Endothelial cell of umbilical vein (primary cell): ENCODE measurements around the gene VPS4A. TPM values are rescaled to one million over a fixed set of nuclear protein-coding genes. Genes with fewer than 3 reads are reported as not detected.

Source experiments
- BruUV-seq: library from RNA; stranded (reverse); fragments of 400-500 nt; replicated peaks from 2 replicates; lab custom pipeline; 2021; lab: Mats Ljungman, UMichigan
- CTCF ChIA-PET: fragments of 300-600, 350-600 bp; sonication (Branson Sonifier 250); formaldehyde crosslinking; loops from one replicate; lab custom pipeline; 2021; ENCODE audit warnings: antibody characterized with exemption, inconsistent platforms; lab: Charles Lee
- POLR2A ChIA-PET: fragments of 300-600, 350-600 bp; sonication (Branson Sonifier 250); formaldehyde crosslinking; loops from one replicate; lab custom pipeline; 2021; ENCODE audit warnings: antibody characterized with exemption, inconsistent platforms; lab: Charles Lee
- DNase-seq: peaks from one replicate; pipeline ENCODE4 v3.0.0-alpha.2; 2011; ENCODE audit warnings: low read depth, low spot score
- FAIRE-seq: peaks from 2 replicates; lab custom pipeline; 2011; peaks lifted over from hg19 to GRCh38; lab: Jason Lieb, UNC
- H2AFZ ChIP-seq: 2 replicates; pipeline ENCODE4 v1.6.0; 2012; ENCODE audit warnings: low read depth, low read length, control low read depth, inconsistent platforms
- H3K27ac ChIP-seq: 2 replicates; pipeline ENCODE4 v1.5.1; 2011; ENCODE audit warnings: low read depth, mild to moderate bottlenecking, control low read depth, low read length, moderate library complexity; ENCODE audit not compliant: insufficient read depth
- H3K27me3 ChIP-seq, 2 experiments: 2 replicates each; pipeline versions ENCODE4 v1.6.0 to v1.6.1; 2011; ENCODE audit warnings: low read length in 2 of 2, mixed read lengths in 1 of 2; ENCODE audit not compliant: control insufficient read depth in 2 of 2, insufficient read depth in 2 of 2
- H3K36me3 ChIP-seq, 2 experiments: 2 replicates in 1 of 2; 3 replicates in 1 of 2; pipeline ENCODE4 v1.5.1; 2011; ENCODE audit warnings: low read length in 2 of 2, mild to moderate bottlenecking in 1 of 2, moderate library complexity in 1 of 2; ENCODE audit not compliant: control insufficient read depth in 2 of 2, insufficient read depth in 2 of 2; ENCODE audit errors: extremely low read depth in 1 of 2
- H3K4me1 ChIP-seq: 3 replicates; pipeline ENCODE4 v1.5.1; 2011; ENCODE audit warnings: mild to moderate bottlenecking, low read length; ENCODE audit not compliant: control insufficient read depth, insufficient read depth; ENCODE audit errors: extremely low read depth
- H3K4me2 ChIP-seq: 2 replicates; pipeline ENCODE4 v1.6.1; 2011; ENCODE audit warnings: low read length, control low read depth, mixed read lengths; ENCODE audit not compliant: insufficient read depth
- H3K4me3 ChIP-seq, 3 experiments: fragments of 200-600 bp in 1 of 3; sonication (generic), shearing (Covaris generic) in 1 of 3; replicated peaks in 1 of 3; 2 replicates each; pipeline ENCODE4 v1.5.1; 2011 to 2016; ENCODE audit warnings: control low read depth in 3 of 3, low read length in 3 of 3, mild to moderate bottlenecking in 2 of 3, inconsistent platforms in 1 of 3, low read depth in 1 of 3, moderate library complexity in 1 of 3; ENCODE audit not compliant: insufficient read depth in 1 of 3
- H3K79me2 ChIP-seq: 2 replicates; pipeline ENCODE4 v1.6.0; 2012; ENCODE audit warnings: low read length, inconsistent platforms; ENCODE audit not compliant: control insufficient read depth, insufficient read depth
- H3K9ac ChIP-seq: replicated peaks from 2 replicates; pipeline ENCODE3; 2011; ENCODE audit warnings: low read length, control low read depth; ENCODE audit not compliant: insufficient read depth; ENCODE audit errors: extremely low read depth
- H3K9me1 ChIP-seq: replicated peaks from 3 replicates; pipeline ENCODE4 v1.6.0; 2011; ENCODE audit warnings: mild to moderate bottlenecking, low read length; ENCODE audit not compliant: control insufficient read depth, insufficient read depth; ENCODE audit errors: extremely low read depth
- H3K9me3 ChIP-seq: replicated peaks from 2 replicates; pipeline ENCODE4 v1.5.1; 2012; ENCODE audit warnings: low read length, inconsistent platforms; ENCODE audit not compliant: control insufficient read depth, insufficient read depth
- H4K20me1 ChIP-seq: replicated peaks from 2 replicates; pipeline ENCODE3; 2011; ENCODE audit warnings: mild to moderate bottlenecking, low read length; ENCODE audit not compliant: control insufficient read depth, insufficient read depth; ENCODE audit errors: extremely low read depth
- CTCF ChIP-seq, 2 donors: IDR thresholded peaks; 1 replicate in 1 of 2; 2 replicates in 1 of 2; pipeline ENCODE4 v1.5.1; 2011; ENCODE audit warnings: low read length in 2 of 2, mild to moderate bottlenecking in 2 of 2, moderate library complexity in 2 of 2, control low read depth in 1 of 2, inconsistent platforms in 1 of 2, low read depth in 1 of 2; ENCODE audit not compliant: insufficient read depth in 1 of 2; ENCODE audit errors: extremely low read depth in 1 of 2
- EZH2 ChIP-seq: IDR thresholded peaks from 2 replicates; pipeline ENCODE4 v1.6.1; 2012; ENCODE audit warnings: borderline replicate concordance, low read depth, mild to moderate bottlenecking, moderate library complexity, low read length, inconsistent platforms; ENCODE audit not compliant: severe bottlenecking
- FOS ChIP-seq: IDR thresholded peaks from 2 replicates; pipeline ENCODE4 v1.6.1; 2011; ENCODE audit warnings: mild to moderate bottlenecking, low read length, moderate library complexity, borderline replicate concordance; ENCODE audit not compliant: insufficient read depth
- GATA2 ChIP-seq: IDR thresholded peaks from 2 replicates; pipeline ENCODE4 v1.7.0; 2011; ENCODE audit warnings: low read depth, mild to moderate bottlenecking, moderate library complexity, mixed read lengths, low read length; ENCODE audit not compliant: insufficient read length, insufficient read depth
- JUN ChIP-seq: IDR thresholded peaks from 2 replicates; pipeline ENCODE4 v1.6.1; 2011; ENCODE audit warnings: borderline replicate concordance, low read depth; ENCODE audit not compliant: insufficient read length, insufficient read depth
- MAX ChIP-seq: IDR thresholded peaks from 2 replicates; pipeline ENCODE4 v1.6.1; 2011; ENCODE audit not compliant: insufficient read depth, insufficient read length
- MYC ChIP-seq: IDR thresholded peaks from one replicate; pipeline ENCODE4 v1.6.1; 2011; ENCODE audit warnings: mild to moderate bottlenecking, low read depth, low read length
- POLR2A ChIP-seq: IDR thresholded peaks from 2 replicates; pipeline ENCODE4 v1.6.1; 2012; ENCODE audit warnings: low read depth, mild to moderate bottlenecking, control low read depth, low read length
- POLR2AphosphoS5 ChIP-seq: IDR thresholded peaks from 2 replicates; pipeline ENCODE4 v1.6.1; 2012; ENCODE audit warnings: low read depth, mild to moderate bottlenecking, control low read depth, low read length, moderate library complexity; ENCODE audit not compliant: insufficient read depth
- dilution Hi-C: fragments of 300-500 bp; cut with MboI; formaldehyde crosslinking; loops from one replicate; pipeline ENCODE4 v1.15.0; 2019; ENCODE audit warnings: low sequenced_read_pairs; ENCODE audit not compliant: extremely low pct_ligation_motif_present
- intact Hi-C: fragments of 100-400 bp; cut with micrococcal nuclease; formaldehyde crosslinking; loops from one replicate; pipeline ENCODE4 v1.10.0; 2022
- polyA plus RNA-seq, 4 experiments: library from polyadenylated mRNA; depleted of rRNA in 3 of 4; stranded (reverse) in 3 of 4; unstranded in 1 of 4; fragments of >200 nt; gene quantifications; 2 replicates each; pipeline versions ENCODE4 v1.2.1 to v1.2.3, GENCODE V29; 2011 to 2012; ENCODE audit warnings: missing spikeins in 1 of 4
- total RNA-seq: library from RNA; stranded (reverse); gene quantifications from 2 replicates; pipeline ENCODE4 v1.2.3, GENCODE V29; 2021

The VPS4A gene
- total and polyA plus RNA-seq, 2 donors (not counting 3 experiments of a cell fraction or from before 2014, with no cell fraction given) = 22.3 to 34.8 TPM

GRCh38 chr16:69321080-69321479 lies 9.9 kb downstream of the VPS4A start:
- Histone ChIP-seq H4K20me1 (no peaks in the 10 kb centered on the region), H3K9me1 (no peaks in the 10 kb centered on the region), H3K9me3 (no peaks in the 10 kb centered on the region), H3K79me2 (peaks cover 21% of the 10 kb centered on the region), H3K27ac (no peak overlapping the region), H3K4me1 (no peaks in the 10 kb centered on the region), H3K9ac (no peak overlapping the region), H3K4me2 (no peak overlapping the region), H3K36me3 (peaks cover 24 to 59% of the 10 kb centered on the region in 2 experiments), H2AFZ (no peak overlapping the region), H3K27me3 (no peaks in the 10 kb centered on the region), H3K4me3 (no peak overlapping the region)
- no TSS peak for BruUV-seq
- TF ChIP-seq JUN (no peak), EZH2 (no peak), POLR2A (no peak), POLR2AphosphoS5 (no peak)
- no peak for FAIRE-seq
- no peak for DNase-seq
- POLR2A ChIA-PET = no interaction called here
- CTCF ChIA-PET = no interaction called here
- dilution Hi-C loops (no loop called here), intact Hi-C loops (no loop called here)

GRCh38 chr16:69322343-69322742 lies 11.2 kb downstream of the VPS4A start:
- no TSS peak for BruUV-seq
- H3K79me2 ChIP-seq = peaks cover 29% of the 10 kb centered on the region
- no peak overlapping the region for H3K27ac ChIP-seq
- no peak overlapping the region for H3K4me3 ChIP-seq
- H3K4me1 ChIP-seq = no peaks in the 10 kb centered on the region
- peaks cover 20 to 48% of the 10 kb centered on the region in 2 experiments for H3K36me3 ChIP-seq
- ChIA-PET CTCF (no interaction called here), POLR2A (no interaction called here)
- no peak for TF ChIP-seq JUN
- TF ChIP-seq POLR2A = no peak
- no peak for TF ChIP-seq GATA2
- TF ChIP-seq EZH2 = no peak
- no peak for TF ChIP-seq CTCF (IDR thresholded peaks at IDR 0.05; ENCODE audit: extremely low read depth in 1 of 2, insufficient read depth in 1 of 2, low read depth in 1 of 2, low read length in 2 of 2)
- TF ChIP-seq MAX = no peak
- TF ChIP-seq FOS = no peak
- TF ChIP-seq POLR2AphosphoS5 = no peak
- TF ChIP-seq MYC = no peak
- H3K27me3 ChIP-seq = no peaks in the 10 kb centered on the region
- no peaks in the 10 kb centered on the region for H3K9me3 ChIP-seq
- H3K9me1 ChIP-seq = no peaks in the 10 kb centered on the region
- FAIRE-seq (no peak), DNase-seq (no peak)
- no peaks in the 10 kb centered on the region for H4K20me1 ChIP-seq
- H3K4me2 ChIP-seq = no peak overlapping the region
- H2AFZ ChIP-seq = no peak overlapping the region
- intact Hi-C loops (no loop called here), dilution Hi-C loops (no loop called here)
- no peak overlapping the region for H3K9ac ChIP-seq
